Activated CD8-positive, alpha-beta memory T cell treated with anti-CD3 and anti-CD28 coated beads for 48 hours (primary cell): Measurements from ENCODE around the gene FMNL3.
"Not testable (repeated sequence)": the region's sequence is repeated elsewhere in the genome, so short reads cannot be mapped to it uniquely, and the experiment has no call there.

ENCODE experiments used
- DNase-seq, 3 experiments: peaks; one replicate each; pipeline ENCODE4 v3.0.0-alpha.2; 2020; ENCODE audit warnings: low read depth in 2 of 3, low spot score in 2 of 3

The FMNL3 gene

DNA sequence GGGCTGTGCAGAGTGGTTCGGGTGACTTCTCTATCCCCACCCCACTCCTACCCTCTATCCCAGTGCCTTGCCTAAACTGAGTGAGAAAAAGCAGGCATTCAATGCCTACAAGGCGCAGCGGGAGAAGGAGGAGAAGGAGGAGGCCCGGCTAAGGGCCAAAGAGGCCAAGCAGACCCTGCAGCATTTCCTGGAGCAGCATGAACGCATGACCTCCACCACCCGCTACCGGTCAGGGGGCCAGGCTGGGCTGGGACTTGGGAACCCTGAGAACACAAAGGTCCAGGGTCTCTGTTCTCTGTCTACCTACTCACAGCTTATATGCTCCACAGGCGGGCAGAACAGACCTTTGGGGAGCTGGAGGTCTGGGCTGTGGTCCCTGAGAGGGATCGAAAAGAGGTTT lies 72.2 kb downstream of the FMNL3 start:
- no peak for DNase-seq

DNA sequence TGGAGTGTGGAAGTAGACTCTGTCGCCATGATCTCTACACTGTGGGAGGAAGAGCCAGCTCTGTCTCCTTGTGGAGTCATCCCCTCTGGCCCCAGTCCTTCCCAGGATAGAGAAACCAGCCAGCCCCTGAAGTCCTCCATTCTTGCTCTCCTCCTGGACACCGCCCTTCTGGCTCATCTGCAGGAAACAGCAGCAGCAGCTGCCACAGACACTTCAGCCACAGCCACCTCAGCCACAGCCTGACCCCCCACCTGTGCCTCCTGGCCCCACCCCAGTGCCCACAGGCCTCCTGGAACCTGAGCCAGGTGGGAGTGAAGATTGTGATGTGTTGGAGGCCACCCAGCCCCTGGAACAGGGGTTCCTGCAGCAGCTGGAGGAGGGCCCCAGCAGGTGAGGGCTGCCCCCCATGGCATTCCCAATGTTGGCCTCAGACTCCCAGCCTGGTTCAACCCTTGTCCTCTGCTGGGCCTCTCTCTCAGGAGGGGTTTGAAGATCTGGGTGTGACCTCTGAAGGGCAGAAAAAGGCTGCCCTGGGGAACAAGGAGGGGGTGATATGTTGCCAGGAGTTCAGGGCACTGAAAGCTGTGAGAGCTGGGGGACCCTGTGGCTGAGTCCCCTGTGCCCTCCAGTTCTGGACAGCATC lies 73.4 kb downstream of the FMNL3 start:
- DNase-seq: no peak

DNA sequence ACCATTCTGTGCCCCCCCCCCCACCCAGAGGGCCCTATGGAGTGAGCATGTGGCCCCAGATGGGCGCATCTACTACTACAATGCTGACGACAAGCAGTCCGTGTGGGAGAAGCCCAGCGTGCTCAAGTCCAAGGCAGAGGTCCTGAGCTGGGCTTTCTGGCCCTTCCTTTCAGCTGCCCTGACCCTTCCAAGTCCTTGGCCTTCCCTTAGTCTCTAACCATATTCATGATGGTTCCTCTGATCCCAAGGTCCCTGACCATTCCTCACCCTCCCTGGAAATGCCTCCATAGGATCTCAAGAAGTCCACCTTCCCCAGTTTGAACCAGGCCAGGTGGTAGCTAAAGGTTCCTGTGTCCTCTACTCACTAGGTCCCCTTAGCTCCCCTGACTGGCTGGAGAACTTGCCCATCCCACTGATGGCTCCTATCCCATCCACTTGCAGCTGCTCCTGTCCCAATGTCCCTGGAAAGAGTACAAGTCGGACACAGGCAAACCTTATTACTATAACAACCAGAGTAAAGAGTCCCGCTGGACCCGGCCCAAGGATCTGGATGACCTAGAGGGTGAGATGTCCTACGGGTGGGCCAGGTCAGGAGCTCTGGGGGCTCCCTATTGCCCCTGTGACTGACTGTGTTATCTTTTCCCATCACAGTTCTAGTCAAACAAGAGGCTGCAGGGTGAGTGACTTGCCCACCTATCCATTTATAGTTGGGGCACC lies 74.1 kb downstream of the FMNL3 start:
- no peak for DNase-seq

DNA sequence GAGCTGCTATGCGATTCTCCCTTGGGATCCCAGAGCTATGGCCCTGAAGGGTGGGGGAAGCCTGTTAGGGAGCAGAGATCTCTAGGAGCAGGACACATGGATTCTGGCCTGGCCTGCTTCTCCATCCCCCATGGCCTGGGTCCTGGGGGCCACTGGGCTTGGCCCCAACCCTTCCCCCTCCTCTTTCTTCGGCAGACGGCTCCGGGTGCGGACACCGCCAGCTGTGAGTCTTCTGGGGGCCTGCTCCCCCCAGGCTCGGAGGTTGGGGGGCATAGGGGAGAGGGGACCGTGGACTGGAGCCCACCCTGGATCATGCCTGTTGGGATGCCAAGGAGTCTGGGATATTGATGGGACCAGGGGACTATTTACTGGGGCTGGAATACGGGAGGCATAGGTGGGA lies 74.8 kb downstream of the FMNL3 start:
- DNase-seq: no peak

DNA sequence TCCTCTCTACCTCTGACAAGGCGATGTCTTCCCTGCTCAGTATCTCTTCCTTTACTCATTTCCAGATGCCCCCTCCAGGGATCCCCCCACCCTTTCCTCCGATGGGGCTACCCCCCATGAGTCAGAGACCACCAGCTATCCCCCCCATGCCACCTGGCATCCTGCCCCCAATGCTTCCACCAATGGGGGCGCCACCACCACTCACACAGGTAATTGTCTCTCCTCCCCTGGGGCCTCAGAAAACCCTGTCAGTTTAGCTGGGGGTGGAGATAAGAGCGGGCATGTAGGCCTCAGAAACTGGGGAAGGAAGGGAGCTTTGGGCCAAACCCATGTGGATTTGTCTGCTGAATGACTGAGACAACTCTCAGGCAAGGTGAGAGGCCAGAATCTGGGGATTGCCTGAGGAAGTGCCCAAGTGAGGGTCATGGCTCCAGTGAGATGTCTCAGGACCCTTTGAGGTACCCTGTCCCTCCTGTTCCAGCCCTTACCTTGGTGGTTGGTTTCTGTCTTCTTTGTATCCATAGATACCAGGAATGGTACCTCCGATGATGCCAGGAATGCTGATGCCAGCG lies 75.8 kb downstream of the FMNL3 start:
- no peak for DNase-seq

DNA sequence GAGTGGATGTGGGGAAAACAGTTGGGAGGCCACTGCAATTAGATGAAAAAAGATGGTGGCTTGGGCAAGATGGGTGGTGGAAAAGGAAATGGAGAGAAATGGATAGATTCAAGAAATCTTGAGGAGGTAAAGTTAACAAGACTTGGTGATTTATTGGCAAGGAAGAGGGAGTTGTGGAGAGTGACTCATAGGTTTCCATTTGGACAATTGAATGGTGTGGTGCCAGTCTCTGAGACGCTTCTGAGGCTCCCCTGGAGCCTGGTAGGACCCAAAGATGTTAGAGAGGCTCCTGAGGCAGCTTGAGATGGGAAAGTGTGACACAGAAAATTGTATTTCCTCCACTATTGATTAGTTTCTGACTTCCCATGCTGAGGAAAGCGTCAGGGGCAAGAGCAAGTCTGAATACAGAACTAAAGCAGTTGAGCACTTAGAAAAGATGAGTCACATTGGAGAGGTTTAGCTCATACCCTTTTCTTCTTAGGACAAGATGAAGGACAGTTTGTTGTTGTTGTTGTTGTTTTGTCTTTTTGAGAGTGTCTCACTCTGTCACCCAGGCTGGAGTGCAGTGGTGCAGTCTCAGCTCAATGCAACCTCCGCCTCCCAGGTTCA lies 79.3 kb downstream of the FMNL3 start:
- DNase-seq: no peak

DNA sequence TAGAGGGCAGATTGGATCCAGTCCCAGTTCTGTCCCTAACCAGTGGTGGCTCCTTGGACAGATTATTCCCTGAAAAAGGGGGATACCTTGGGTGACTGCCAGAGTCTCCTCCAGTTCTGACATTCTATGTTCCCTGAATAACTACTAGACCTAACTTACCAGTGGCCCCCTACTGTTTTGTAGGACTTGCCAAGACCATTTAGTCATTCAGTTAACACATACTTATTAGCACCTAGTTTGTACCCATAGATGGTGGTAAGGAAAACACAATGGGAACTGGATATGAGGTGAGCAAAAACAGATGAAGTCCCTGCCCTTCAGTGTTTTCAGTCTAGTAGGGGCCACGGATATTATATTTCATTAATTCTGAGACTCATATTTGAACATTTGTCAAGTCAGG lies 80.4 kb downstream of the FMNL3 start:
- DNase-seq: no peak

DNA sequence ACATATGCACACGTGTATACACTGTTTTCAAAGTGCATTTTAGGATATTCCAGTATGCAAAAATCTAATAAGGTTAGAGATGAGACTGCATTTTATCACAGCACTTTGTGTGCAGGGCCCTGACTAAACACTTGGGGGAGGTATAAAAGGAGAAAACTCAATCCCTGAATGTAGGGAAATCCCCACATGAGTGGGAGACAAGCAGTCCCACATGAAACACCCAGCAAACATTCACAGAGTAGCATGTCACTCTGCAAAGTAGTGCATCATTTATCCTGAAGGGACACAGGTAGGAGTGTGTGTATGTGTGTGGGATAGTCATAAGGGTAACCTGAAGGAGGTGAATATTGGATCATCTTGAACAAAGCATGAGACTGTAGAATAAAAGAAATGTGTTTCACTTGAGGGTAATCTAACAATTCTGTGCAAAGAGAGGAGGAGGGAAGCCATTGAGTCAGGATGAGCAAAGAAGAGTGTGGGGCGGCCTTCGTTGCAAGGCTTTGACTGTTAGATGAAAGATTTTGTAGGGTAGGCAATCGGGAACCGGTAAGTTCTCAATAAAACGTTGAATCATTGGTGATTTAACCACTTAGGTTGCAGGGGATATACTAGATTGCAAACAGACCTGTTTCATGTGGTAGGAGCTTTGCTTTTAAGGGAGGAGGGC lies 80.9 kb downstream of the FMNL3 start:
- no peak for DNase-seq

DNA sequence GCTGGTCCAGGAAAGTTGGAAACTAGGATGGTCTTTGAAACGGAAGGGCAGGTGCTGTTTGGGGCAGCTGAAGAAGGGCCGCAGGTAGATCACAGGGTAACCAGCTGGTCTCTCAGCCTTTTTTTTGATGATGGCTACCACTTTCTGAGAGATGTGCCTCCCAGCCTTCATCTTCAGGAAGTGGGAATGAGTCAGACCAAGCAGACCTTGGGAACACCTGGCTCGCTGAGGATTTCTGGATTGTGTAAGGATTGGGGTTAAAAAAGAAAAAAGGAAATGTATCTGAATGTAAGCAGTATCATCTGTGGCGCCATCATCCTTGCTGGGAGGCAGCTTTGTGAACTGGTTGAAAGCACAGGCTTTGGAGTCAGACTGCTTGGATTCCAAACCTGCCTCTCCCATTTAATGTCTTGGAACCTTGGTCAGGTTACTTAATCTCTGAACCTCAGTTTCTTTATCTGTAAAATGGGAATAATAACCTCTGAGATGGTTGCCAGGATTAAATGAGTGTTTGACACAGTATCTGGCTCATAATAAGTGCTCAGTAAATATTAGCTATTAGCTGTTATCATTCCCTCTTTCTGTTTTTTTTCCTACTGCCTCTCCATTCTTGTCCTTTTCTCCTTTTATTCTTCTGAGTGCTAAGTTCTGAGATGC lies 82.2 kb downstream of the FMNL3 start:
- DNase-seq: no peak

DNA sequence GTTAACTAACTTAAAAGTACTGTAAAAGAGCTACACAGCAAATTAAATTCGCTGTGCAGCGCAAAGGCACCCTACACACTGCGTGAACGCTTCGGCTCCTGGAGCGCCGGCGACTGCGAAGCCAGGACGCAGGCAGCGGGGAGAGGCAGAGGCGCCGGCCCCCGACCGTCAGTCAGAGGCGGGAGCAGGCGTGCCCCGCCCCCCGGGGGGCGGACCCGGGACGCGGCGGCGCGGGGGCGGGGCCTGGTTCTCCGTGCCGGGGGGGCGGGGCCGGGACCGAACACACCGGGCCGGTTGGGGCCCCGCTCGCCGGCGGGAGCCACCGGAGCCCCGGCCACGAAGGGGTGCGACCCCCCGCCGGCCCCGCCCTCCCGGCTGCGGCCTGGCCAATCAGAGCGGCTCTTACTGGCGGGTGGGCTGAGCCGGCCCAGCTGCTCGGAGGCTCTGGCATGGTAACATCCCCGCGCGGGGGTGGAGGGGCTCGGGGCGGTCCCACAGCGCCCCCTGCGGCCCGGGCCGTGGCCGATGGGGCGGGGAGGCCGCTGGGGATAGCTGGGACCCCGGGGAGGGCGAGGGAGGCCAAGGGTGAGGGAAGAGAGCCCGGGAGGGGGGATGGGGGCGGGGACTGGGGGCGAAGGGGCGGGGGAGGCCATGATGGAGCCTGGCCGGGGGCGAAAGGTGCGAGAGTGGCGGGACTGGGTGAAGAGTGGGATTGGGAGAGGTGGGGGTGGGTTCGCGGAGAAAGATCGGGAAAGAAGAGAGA lies 83.9 kb downstream of the FMNL3 start, which contains the start of gene PRPF40B:
TSS of gene PRPF40B (plus strand) at position 420 of the 763 bp plus-strand sequence. CDS start at position 450, 30 bp downstream.
- peak; percentile 61 to 74 (median 65) for DNase-seq

DNA sequence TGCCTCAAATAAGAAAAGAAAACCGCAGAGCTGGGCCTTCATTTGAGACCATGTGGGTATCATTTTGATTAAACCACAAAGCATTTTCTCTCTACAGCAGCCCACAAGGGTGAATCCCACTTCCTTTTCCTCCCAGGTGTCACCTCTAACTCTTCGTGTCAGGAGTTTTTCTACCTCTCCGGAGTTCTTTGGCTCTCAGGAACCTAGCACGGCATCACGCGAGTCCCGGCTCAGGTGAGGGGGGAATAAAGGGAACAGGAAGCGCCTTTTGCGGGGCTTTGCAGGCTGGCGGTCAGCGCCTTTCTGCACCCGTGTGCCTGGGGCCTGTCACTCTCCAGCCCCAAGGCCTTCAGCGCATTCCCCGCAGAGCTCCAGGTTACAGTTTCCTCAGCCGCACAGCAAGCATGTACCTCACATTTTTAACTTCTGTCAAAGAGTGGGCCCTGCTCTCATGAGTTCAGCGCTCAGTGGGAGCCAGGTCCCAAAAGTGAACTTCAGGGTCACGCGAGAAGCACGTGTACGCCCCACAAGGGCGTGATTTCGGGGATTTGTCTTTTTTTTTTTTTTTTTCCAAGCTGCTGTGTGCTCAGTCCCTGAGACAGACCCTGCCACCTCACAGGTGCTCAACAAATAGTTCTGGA lies 84.6 kb downstream of the FMNL3 start:
- peak; percentile 28 to 40 (median 30) for DNase-seq

DNA sequence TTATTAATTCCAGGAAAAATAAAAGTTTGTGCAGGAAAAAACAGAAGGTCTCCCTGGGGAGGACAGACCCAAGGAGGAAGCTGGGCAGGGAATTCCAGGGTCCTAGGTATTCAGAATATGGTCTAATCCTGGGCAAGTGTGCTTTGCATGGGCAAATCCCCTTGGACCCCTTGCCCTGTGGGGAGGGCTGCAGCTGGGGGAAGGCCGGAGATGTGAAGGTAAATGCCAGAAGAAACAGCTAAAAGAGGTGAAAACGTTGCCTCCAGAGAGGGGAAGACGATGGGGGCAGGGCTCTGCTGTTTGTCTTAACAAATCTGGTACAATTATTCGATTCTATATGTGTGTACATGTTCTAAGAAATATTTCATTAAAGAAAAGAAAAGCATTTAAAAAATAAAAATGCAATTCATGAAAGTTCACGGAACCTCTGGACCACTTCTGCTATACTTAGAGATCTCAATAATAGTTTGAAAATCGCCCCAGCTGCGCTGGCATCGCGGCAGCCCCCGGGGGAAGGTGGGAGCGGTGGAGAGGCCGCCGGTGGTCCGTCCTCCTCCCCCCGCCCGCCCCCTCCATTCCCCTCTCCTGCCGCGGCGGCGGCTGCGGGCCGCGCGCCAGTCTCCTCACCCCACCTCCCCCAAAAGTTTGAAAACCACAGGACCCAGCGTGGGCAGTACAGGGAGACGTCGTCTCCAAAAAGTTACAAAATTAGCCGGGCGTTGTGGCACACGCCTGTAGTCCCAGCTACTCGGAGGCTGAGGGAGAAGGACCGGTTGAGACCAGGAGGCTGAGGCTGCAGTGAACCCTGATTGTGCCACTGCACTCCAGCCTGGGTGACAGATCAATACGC lies 85.3 kb downstream of the FMNL3 start:
- no peak for DNase-seq

DNA sequence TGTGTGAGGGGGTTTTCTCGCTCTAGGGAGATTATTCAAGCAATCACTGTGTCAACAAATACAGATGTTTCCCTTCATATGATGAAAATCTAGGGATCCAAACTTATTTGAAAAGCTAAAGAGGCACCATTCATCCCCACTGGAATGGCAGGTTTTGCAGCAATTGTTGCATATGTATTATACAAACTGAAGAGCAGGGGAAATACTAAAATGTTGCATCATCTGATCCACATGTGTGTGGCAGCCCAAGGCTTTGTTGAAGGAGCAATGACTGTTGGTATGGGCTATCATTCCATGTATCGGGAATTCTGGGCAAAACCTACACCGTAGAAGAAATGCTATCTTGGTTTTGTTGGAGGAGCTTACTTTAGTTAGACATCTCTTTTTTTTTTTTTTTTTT lies 87.9 kb downstream of the FMNL3 start:
- no peak for DNase-seq

DNA sequence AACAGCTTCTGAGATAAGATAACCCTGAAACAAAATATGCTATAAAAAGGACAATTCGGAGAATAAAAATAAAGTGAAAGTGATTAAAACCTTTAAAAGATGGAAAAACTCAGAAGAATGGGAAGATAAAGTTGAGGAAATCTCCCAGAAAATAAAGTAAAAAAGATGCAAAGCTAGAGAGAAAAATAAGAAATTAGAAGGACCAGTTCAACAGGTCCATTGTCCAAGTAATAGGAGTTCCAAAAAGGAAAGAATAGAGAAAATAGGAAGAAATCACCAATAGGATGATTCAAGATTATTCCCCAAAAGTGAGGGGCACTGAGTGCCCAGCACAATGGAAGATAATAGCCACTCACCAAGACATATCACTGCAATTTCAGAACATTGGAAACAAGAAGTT lies 88.6 kb downstream of the FMNL3 start:
- no peak for DNase-seq

DNA sequence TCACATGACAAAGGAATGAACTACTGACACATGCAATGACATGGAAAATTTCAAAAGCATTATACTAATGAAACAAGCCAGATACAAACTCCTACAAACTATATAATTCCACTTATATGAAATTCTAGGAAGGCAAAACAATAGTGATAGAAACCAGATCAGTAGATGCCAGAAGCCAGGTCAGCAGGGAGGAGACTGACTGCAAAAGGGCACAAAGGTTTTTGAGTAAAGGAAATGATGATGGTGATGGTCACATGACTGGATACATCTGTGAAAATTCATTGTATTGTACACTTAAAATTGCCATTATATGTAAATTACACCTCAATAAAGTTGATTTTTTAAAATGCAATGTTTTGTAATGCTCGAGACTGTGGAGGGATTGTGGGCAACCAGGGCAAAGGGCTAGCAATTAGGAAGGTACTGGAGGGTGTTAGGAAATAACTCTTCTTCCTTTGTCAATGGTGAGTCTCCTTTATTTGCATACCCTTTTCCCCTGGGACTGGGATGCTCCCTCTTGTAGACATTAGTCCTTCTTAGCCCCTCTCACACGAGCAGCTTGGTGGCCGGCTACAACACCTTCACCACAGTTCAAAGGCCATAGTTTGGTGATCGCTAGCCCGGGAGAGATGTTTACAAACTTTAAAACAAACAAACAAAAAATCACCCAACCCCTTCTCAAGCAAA lies 90.5 kb downstream of the FMNL3 start:
- no peak for DNase-seq

DNA sequence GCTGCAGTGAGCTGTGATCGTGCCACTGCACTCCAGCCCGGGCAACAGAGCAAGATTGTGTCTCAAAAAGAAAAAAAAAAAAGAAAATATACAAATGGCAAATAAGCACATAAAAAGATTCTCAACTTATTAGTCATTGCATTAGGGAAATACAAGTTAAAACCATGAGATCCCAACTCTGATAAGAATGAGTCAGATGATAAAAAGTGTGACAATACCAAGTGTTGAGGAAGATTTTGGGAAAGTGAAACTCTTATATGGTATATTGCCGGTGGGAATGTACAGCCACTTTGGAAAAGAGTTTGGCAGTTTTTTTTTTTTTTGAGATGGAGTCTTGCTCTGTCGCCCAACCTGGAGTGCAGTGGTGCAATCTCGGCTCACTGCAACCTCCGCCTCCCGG lies 91.5 kb downstream of the FMNL3 start:
- no peak for DNase-seq

DNA sequence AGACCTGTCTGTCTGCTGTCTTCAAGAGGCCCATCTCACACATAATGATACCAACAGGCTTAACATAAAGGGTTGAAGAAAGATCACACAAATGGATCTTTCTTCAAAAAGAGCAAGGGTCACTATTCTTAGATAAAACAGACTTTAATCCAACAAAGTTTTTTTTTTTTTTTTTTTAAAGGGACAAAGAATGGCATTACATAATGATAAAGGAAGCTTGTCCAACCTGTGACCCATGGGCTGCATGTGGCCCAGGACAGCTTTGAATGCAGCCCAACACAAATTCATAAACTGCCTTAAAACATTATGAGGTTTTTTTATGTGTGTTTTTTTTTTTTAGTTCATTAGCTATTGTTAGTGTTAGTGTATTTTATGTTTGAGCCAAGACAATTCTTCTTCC lies 95.0 kb downstream of the FMNL3 start:
- DNase-seq: no peak

DNA sequence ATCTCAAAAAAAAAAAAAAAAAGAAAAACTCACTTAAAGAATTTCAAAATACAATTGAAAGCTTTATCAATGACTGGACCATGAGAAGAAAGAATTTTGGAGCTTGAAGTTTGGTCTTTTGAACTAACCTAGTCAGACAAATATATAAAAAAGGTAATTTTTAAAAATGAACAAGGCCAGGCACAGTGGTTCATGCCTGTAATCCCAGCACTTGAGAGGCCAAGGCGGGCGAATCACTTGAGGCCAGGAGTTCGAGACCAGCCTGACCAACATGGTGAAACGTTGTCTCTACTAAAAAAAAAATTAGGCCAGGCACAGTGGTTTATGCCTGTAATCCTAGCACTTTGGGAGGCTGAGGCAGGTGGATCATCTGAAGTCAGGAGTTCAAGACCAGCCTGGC lies 96.4 kb downstream of the FMNL3 start:
- not testable (repeated sequence) for DNase-seq

DNA sequence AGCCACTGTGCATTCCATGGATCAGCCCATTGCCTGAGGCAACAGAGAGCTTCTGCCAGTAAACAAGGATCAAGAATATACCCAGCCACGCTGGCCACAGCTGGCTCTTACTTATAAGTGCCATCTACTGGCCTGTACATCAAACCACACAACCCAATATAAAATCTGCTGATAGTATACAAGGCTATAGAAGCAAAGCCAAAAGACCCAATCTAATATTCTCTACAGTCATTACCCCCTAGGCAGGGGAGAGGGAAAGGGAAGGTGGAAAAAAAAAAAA lies 97.4 kb downstream of the FMNL3 start:
- no peak for DNase-seq
